ENCODE measurements around the gene RUNX2. TPM values are rescaled to one million over a fixed set of nuclear protein-coding genes. Genes with fewer than 3 reads are reported as not detected.

The RUNX2 gene
- total and polyA plus RNA-seq, 12 donors, result 0.28 to 4.5 (median 1.8) TPM

GRCh38 chr6:45301348-45302142 is 26.6 kb upstream of the RUNX2 start:
- TF ChIP-seq POLR2A (IDR thresholded peaks at IDR 0.05), result no peak
- TF ChIP-seq CTCF (IDR thresholded peaks at IDR 0.05), result no peak
- no peaks in the 10 kb centered on the region for H3K36me3 ChIP-seq (replicated peaks in 1 of 2)
- H3K4me1 ChIP-seq (replicated peaks in 1 of 2), result no peaks in the 10 kb centered on the region
- 62 to 65% (median 63%) methylated on average over 3 of the region's 3 CpGs for WGBS, 4 donors
- no peaks in the 10 kb centered on the region for H3K9me3 ChIP-seq (replicated peaks in 1 of 3)
- H3K27ac ChIP-seq, result no peak overlapping the region
- DNase-seq, result no peak
- no peak overlapping the region for H3K4me3 ChIP-seq
- no peaks in the 10 kb centered on the region for H3K27me3 ChIP-seq
- intact Hi-C loops (cut with DNase I), result no loop called here

- no peak for DNase-seq
- Histone ChIP-seq H3K27me3 (no peaks in the 10 kb centered on the region), H3K27ac (no peak overlapping the region), H3K4me1 (replicated peaks in 1 of 2) (no peaks in the 10 kb centered on the region), H3K36me3 (replicated peaks in 1 of 2) (no peaks in the 10 kb centered on the region), H3K4me3 (no peak overlapping the region), H3K9me3 (replicated peaks in 1 of 3) (no peaks in the 10 kb centered on the region)
- TF ChIP-seq CTCF (IDR thresholded peaks at IDR 0.05) (no peak), POLR2A (IDR thresholded peaks at IDR 0.05) (no peak)
- intact Hi-C loops (cut with DNase I), result no loop called here
- 92 to 100% (median 95%) methylated on average over 3 of the region's 3 CpGs for WGBS, 4 donors
Measured at GRCh38 chr6:45302832-45303231, 25.3 kb upstream of the RUNX2 start.

GRCh38 chr6:45305546-45305945 is 22.6 kb upstream of the RUNX2 start:
- TF ChIP-seq POLR2A (IDR thresholded peaks at IDR 0.05), result no peak
- no peak for TF ChIP-seq CTCF (IDR thresholded peaks at IDR 0.05)

GRCh38 chr6:45310118-45310788 is 17.9 kb upstream of the RUNX2 start:
- no peak for DNase-seq
- Histone ChIP-seq H3K4me3 (no peak overlapping the region), H3K27ac (no peak overlapping the region), H3K27me3 (no peaks in the 10 kb centered on the region), H3K4me1 (replicated peaks in 1 of 2) (no peaks in the 10 kb centered on the region), H3K9me3 (replicated peaks in 1 of 3) (no peaks in the 10 kb centered on the region), H3K36me3 (replicated peaks in 1 of 2) (no peaks in the 10 kb centered on the region)
- no peak for TF ChIP-seq POLR2A (IDR thresholded peaks at IDR 0.05)
- TF ChIP-seq CTCF (IDR thresholded peaks at IDR 0.05), result no peak
- WGBS, 4 donors, result 76 to 89% (median 88%) methylated on average over 3 to 7 of the region's 7 CpGs
- intact Hi-C loops (cut with DNase I), result no loop called here

More at GRCh38 chr6:45305546-45305945, 22.6 kb upstream of the RUNX2 start:
- no peaks in the 10 kb centered on the region for H3K4me1 ChIP-seq (replicated peaks in 1 of 2)
- no peaks in the 10 kb centered on the region for H3K36me3 ChIP-seq (replicated peaks in 1 of 2)
- intact Hi-C loops (cut with DNase I), result no loop called here
- WGBS, 4 donors, result 89 to 100% (median 92%) methylated on average over 1 of the region's 1 CpG
- H3K9me3 ChIP-seq (replicated peaks in 1 of 3), result no peaks in the 10 kb centered on the region
- no peak overlapping the region for H3K4me3 ChIP-seq
- no peak for DNase-seq
- no peak overlapping the region for H3K27ac ChIP-seq
- H3K27me3 ChIP-seq, result no peaks in the 10 kb centered on the region
